Stomach (tissue), 9 donors: ENCODE results near the gene SUPT3H. TPM values are rescaled to one million over a fixed set of nuclear protein-coding genes. Genes with fewer than 3 reads are reported as not detected.

Experiments
- DNase-seq, 2 donors: peaks; one replicate each; pipeline versions ENCODE4 v3.0.0 to v3.0.0-alpha.2; 2013 to 2019
- H3K27ac ChIP-seq, 5 donors: fragments of 200-600 bp in 4 of 5; sonication (generic) in 4 of 5; one replicate each; pipeline ENCODE4 v1.5.1; 2013 to 2019; ENCODE audit warnings: mild to moderate bottlenecking in 1 of 5, moderate library complexity in 1 of 5
- H3K27me3 ChIP-seq, 3 donors: fragments of 200-600 bp; sonication (generic); one replicate each; pipeline ENCODE4 v1.5.1; 2017 to 2019; ENCODE audit warnings: mixed run types in 1 of 3
- H3K36me3 ChIP-seq, 4 donors: fragments of 200-600 bp; sonication (generic); 1 replicate in 3 of 4; 2 replicates in 1 of 4; pipeline ENCODE4 v1.5.1; 2016 to 2019
- H3K4me1 ChIP-seq, 4 donors: fragments of 200-600 bp; sonication (generic); one replicate each; pipeline ENCODE4 v1.5.1; 2016 to 2019
- H3K4me3 ChIP-seq, 4 donors: fragments of 200-600 bp; sonication (generic) in 3 of 4; one replicate each; pipeline ENCODE4 v1.5.1; 2016 to 2019; ENCODE audit warnings: mild to moderate bottlenecking in 1 of 4
- H3K9me3 ChIP-seq, 4 donors: fragments of 200-600 bp; sonication (generic); one replicate each; pipeline ENCODE4 v1.5.1; 2016 to 2019
- CTCF ChIP-seq, 7 experiments: fragments of 450-650 bp in 4 of 7; fragments of 200-600 bp in 3 of 7; sonication (generic) in 3 of 7; IDR thresholded peaks; one replicate each; pipeline ENCODE4 v1.5.1; 2016 to 2019; ENCODE audit warnings: antibody characterized with exemption in 7 of 7, control low read depth in 2 of 7, mild to moderate bottlenecking in 1 of 7
- EP300 ChIP-seq: sonication (generic); formaldehyde crosslinking; IDR thresholded peaks from one replicate; pipeline ENCODE4 v1.6.1; 2017; ENCODE audit warnings: antibody characterized with exemption
- POLR2A ChIP-seq, 4 donors: fragments of 450-650 bp; IDR thresholded peaks; one replicate each; pipeline ENCODE4 v1.6.1; 2016; ENCODE audit warnings: antibody characterized with exemption in 4 of 4, control low read depth in 2 of 4, mild to moderate bottlenecking in 1 of 4, moderate library complexity in 1 of 4
- POLR2AphosphoS5 ChIP-seq, 3 donors: sonication (generic); formaldehyde crosslinking; IDR thresholded peaks; one replicate each; pipeline ENCODE4 v1.6.1; 2016; ENCODE audit warnings: antibody characterized with exemption in 3 of 3
- WGBS, 5 donors: extraction: QIAGEN DNeasy Blood & Tissue Kit in 3 of 5; methylation state at CpG; one replicate each; pipeline versions ENCODE4 v1.1.5 to v1.1.7; 2013 to 2018; 5-methylcytosine and 5-hydroxymethylcytosine counted together
- intact Hi-C: fragments of 100-400 bp; cut with DNase I; formaldehyde crosslinking; loops from one replicate; pipeline ENCODE4 v1.15.1; 2023; ENCODE audit warnings: low total_unique reads
- polyA plus RNA-seq, 3 donors: library from polyadenylated mRNA; stranded (reverse); fragments of 200-250 nt; gene quantifications; one replicate each; pipeline ENCODE4 v1.2.3, GENCODE V29; 2013
- total RNA-seq, 5 donors: library from RNA; depleted of rRNA; stranded (reverse); fragments of >200 nt; gene quantifications; one replicate each; pipeline versions ENCODE4 v1.1.0 to v1.2.3, GENCODE V29; 2014 to 2016
- donor health status: healthy with polysubstance abuse.
- donor health status: Bipolar disorder and iron deficiency.
- donor health status: healthy.

Gene SUPT3H
- total and polyA plus RNA-seq, 8 donors = 0.29 to 16.2 (median 4.0) TPM; not detected in 1

- no peak for DNase-seq
- 88 to 100% (median 100%) methylated on average over 1 of the region's 1 CpG for WGBS, 5 donors
- TF ChIP-seq POLR2A (IDR thresholded peaks at IDR 0.05) = no peak
- no peak for TF ChIP-seq POLR2AphosphoS5 (IDR thresholded peaks at IDR 0.05)
- TF ChIP-seq CTCF (IDR thresholded peaks at IDR 0.05) = no peak
- TF ChIP-seq EP300 = no peak
- Histone ChIP-seq H3K9me3 (peaks cover 0 to 13% (median 3%) of the 10 kb centered on the region in 4 donors), H3K27ac (no peak overlapping the region), H3K27me3 (no peaks in the 10 kb centered on the region), H3K4me1 (no peaks in the 10 kb centered on the region), H3K4me3 (no peak overlapping the region), H3K36me3 (no peaks in the 10 kb centered on the region)
- intact Hi-C loops = no loop called here
These were observed 162.0 kb downstream of the SUPT3H start for GRCh38 chr6:45215759-45216158.

- 58 to 64% (median 59%) methylated on average over 3 of the region's 3 CpGs for WGBS, 5 donors
- Histone ChIP-seq H3K27ac (no peak overlapping the region), H3K36me3 (no peaks in the 10 kb centered on the region), H3K4me3 (no peak overlapping the region), H3K27me3 (no peaks in the 10 kb centered on the region), H3K9me3 (peaks cover 0 to 29% (median 10%) of the 10 kb centered on the region in 4 donors), H3K4me1 (no peaks in the 10 kb centered on the region)
- TF ChIP-seq POLR2AphosphoS5 (IDR thresholded peaks at IDR 0.05) = no peak
- TF ChIP-seq POLR2A (IDR thresholded peaks at IDR 0.05) = no peak
- DNase-seq = no peak
- intact Hi-C loops = no loop called here
These were observed 164.8 kb downstream of the SUPT3H start for GRCh38 chr6:45212976-45213375.

- DNase-seq = no peak
- no peaks in the 10 kb centered on the region for H3K27me3 ChIP-seq
- intact Hi-C loops = no loop called here
- TF ChIP-seq EP300 (no peak), POLR2AphosphoS5 (IDR thresholded peaks at IDR 0.05) (no peak), POLR2A (IDR thresholded peaks at IDR 0.05) (no peak), CTCF (IDR thresholded peaks at IDR 0.05) (no peak)
- peaks cover 0 to 18% (median 9%) of the 10 kb centered on the region in 4 donors for H3K9me3 ChIP-seq
- H3K4me1 ChIP-seq = no peaks in the 10 kb centered on the region
- H3K4me3 ChIP-seq = no peak overlapping the region
- no peak overlapping the region for H3K27ac ChIP-seq
- 92 to 97% (median 95%) methylated on average over 2 of the region's 2 CpGs for WGBS, 5 donors
- H3K36me3 ChIP-seq = no peaks in the 10 kb centered on the region
These were observed 168.0 kb downstream of the SUPT3H start for GRCh38 chr6:45209762-45210161.

GRCh38 chr6:45206793-45207492, 170.8 kb downstream of the SUPT3H start:
- Histone ChIP-seq H3K9me3 (peaks cover 0 to 16% (median 7%) of the 10 kb centered on the region in 4 donors), H3K4me1 (no peaks in the 10 kb centered on the region), H3K27me3 (no peaks in the 10 kb centered on the region), H3K4me3 (no peak overlapping the region), H3K27ac (no peak overlapping the region), H3K36me3 (no peaks in the 10 kb centered on the region)
- intact Hi-C loops = no loop called here
- DNase-seq = no peak
- no peak for TF ChIP-seq POLR2AphosphoS5 (IDR thresholded peaks at IDR 0.05)
- no peak for TF ChIP-seq POLR2A (IDR thresholded peaks at IDR 0.05)
- TF ChIP-seq CTCF (IDR thresholded peaks at IDR 0.05) = no peak
- TF ChIP-seq EP300 = no peak
- whole genome bisulfite sequencing, 5 donors = 45 to 63% (median 52%) methylated on average over 1 of the region's 1 CpG

- Histone ChIP-seq H3K27me3 (no peaks in the 10 kb centered on the region), H3K36me3 (no peaks in the 10 kb centered on the region), H3K27ac (no peak overlapping the region), H3K9me3 (no peaks in the 10 kb centered on the region), H3K4me3 (no peak overlapping the region), H3K4me1 (no peaks in the 10 kb centered on the region)
- 92 to 98% (median 96%) methylated on average over 2 of the region's 2 CpGs for WGBS, 5 donors
- DNase-seq = no peak
- intact Hi-C loops = no loop called here
- no peak for TF ChIP-seq POLR2AphosphoS5 (IDR thresholded peaks at IDR 0.05)
These were observed 176.2 kb downstream of the SUPT3H start for GRCh38 chr6:45201484-45201883.
